CD4-positive, alpha-beta T cell treated with Interferon gamma for 1 hour (primary cell): Measurements from ENCODE around the gene TNS1.
A peak's percentile ranks its signal among the peaks of the same experiment; 100 is the strongest.

Source experiments
- DNase-seq: peaks from one replicate; pipeline ENCODE4 v3.0.0-alpha.2; 2020

Gene TNS1

DNA sequence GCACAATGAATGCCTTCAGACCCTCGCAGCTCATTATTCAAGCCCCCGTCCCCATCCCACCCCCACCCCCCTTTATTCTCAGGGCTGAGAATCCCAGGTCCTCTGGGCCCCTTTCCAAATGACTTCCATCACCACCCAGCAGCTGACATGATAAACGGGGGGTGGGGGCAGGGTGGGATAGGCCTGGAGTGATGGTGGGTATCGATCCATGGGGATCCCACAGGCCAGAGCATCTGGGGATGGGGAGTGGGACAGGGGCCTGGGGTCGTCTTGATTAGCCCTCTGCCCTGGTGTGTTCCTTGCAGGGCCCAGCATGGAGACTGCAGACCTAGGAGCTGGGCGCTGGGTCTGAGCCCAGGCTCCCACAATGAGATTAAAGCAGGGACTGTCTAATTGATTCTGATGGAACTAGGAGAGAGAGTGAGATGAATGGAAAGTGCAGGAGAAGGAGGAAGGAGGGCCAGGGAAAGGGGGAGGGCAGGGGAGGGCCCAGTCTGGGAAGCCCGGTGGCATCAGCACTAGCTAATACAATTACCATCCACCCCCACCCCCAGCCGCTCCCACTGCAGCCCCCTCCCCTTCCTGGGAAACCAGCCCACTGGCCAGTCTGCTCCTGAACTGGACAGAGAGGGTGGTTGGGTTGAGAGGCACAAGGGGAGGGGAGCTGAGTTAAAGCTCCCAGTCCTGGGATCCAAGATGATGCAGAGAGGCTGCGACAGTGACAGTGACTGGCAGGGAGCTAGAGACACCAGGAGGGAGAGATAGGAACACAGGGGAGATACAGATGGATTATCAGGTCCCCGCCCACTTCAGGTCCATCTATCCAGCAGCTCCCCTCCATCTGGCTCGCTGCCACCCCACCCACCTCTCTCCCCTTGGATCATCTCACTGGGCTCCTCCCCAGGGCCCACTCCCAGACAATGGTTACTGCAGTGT lies 13.1 kb upstream of the TNS1 start:
- DNase-seq = no peak

GRCh38 chr2:218014706-218015585 lies 12.2 kb upstream of the TNS1 start:
- no peak for DNase-seq

DNA sequence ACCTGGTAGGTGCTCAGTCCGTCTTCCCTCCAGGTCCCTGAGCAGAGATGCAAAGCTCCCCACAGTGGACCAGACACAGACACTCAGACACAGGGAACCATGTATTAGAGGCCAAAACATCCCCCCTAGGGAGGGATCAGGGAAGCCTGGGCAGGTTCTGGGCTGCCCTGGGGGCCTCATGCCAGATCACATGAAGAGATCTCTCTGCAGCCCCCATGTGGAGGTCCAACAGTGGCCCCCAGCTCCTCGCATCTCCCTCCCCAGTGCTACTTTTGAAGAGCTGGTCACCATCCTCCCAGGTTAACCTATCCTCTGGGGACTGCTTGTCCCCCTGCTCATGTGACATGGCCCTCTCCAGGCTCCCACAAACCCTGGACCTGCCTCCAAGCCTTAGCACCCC lies 10.5 kb upstream of the TNS1 start:
- DNase-seq = no peak

GRCh38 chr2:218012284-218012683 lies 9.5 kb upstream of the TNS1 start:
- DNase-seq = no peak

GRCh38 chr2:218011653-218012040 lies 8.9 kb upstream of the TNS1 start:
- no peak for DNase-seq

DNA sequence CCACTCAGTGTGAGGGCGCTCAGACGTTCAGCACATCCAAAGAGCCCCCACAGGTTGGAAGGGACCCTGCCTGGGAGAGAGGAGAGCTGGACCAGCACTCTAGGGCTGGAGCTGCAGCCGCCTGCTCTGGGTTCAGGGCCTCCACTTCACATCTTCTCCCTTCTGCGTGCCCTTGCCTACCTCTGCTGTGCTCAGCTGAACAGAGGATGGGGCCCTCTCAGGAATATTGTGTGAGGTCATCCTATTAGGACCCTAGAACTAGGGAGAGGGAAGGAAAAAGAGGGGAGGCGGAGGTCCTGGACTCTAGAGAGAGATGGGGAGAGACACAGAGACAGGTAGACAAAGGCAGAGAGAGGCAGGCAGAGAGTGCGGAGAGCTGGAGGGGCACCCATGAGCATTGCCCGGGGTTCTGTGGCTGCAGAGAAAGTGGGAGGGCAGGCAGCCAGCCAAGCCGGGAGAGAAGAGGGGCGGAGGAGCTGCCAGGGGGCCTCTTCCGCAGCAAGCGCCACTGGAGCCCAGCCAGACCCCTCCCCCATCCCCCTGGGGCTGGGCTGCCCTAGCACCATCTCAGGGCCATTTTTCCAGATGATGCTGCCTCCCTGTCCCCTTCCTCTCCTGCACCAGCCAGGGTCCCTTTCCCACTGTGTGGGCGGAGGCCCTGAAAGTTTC lies 8.3 kb upstream of the TNS1 start:
- DNase-seq = no peak

- peak; percentile 20 for DNase-seq
Measured at GRCh38 chr2:218010140-218010983, 7.6 kb upstream of the TNS1 start.

DNA sequence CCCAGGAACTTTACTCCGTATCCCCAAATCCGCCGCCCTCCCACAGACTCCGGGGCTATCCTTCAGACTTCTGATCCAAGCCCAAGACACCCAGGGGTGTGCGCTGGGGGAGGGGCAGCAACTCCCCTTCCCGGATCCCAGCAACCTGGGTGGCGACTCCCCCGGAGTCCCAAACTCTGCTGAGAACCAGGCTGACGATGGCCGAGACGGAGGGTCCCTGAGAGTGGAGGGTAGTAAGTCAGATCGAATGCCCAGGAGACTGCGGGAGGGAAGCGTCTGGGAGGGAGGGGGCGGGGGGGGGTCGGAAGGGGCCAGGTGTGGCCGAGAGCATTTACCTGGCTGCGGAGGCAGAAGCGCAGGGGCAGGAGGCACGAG lies 7.0 kb upstream of the TNS1 start:
- no peak for DNase-seq

- no peak for DNase-seq
Measured at GRCh38 chr2:218009231-218009630, 6.4 kb upstream of the TNS1 start.

DNA sequence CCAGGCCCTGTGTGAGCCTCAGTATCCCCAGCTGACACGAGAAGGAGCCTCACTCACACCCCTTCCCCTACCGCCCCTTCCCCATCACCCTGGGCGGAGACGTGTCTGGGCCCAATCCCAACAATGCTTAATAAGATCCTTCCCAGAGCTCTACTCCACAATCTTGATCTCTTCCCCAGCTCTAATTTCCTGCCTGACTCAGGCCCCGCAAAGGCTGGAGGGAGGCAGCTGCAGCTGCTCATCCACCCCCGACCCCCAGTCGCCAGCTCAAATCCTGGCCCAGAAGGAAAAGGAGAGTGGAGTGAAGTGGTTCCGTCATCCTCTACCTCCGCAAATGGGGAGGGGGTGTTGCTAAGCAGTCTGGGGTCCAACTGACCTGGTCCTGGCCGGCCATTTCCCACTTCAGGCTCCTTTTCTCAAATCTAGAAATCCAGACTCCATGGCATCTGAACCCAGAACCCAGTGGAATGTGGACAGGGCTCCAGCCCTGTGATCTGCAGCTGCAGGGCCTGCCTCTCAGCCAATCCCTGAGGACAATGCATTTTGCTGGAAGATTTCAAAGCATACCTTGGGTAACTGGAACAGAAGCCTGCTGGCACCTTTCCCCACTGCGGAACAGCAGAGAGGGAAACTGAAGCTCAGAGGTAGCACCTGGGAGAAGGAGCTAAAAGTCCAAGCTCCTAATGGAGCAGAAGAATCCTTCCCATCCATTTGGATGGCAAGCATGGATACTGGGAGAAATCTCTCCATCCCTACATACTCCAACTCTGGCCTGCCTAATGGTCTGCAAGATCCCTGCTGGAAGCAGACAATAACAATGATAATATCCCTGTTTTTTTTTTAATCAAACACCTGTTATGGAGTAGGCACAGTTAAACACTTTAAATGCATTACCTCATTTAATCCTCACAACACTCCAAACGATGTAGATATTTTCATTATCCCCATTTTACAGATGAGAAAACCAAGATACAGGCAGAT lies 5.6 kb upstream of the TNS1 start:
- DNase-seq = no peak

DNA sequence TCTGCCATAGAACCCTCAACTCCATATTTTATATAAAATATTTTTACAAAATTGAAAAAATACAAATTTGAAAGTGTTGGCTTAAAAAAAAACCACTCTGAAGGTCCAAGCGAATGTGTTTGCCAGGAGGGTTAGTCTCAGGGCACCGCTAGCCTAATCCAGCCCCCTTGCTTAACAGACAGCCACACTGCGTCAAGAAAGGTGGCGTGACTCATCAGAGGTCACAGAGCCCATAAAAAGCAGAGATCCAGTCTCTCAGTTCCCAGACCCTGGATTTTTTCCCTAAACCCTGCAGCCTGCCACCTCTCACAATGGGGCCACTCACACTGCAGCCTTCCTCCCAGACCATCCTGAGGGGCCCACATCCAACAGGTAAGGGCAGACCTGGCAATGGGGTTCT lies 3.9 kb upstream of the TNS1 start:
- no peak for DNase-seq

- no peak for DNase-seq
Measured at GRCh38 chr2:218005486-218005885, 2.7 kb upstream of the TNS1 start.

GRCh38 chr2:218005028-218005427 lies 2.2 kb upstream of the TNS1 start:
- DNase-seq = no peak

GRCh38 chr2:218003981-218004419 lies 1.2 kb upstream of the TNS1 start:
- DNase-seq = no peak

DNA sequence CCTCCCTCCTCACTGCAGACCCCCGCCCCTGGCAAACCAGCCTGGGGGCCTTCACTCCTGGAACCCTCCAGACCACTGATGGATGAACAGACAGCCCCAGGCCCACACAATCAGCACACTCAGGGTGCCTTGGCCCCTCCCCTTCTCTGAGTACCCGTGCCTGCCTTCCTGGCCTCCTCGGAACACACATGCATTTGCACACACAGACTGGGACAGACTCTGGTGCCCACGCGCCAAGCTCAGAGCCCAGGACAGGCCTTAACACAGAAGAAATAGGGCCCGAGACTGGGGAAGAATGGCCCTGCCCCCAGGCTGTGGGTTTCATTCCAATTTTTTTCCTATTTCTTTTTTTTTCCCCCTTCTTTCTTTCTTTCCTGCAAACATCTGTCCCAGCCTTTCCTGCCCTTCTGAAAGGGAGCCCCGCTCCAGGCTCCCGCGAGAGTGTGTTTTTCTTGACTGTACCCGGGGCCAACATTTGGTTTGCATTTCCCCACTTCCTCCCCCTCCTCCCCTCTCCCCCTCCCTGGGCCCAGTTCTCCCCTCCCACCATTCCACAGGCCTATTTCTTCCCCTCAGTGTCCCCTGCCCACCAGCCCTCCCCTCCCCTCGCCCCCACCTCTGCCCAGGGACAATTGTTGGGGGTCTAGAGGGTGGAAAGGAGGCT lies 618 bp upstream of the TNS1 start:
- DNase-seq = no peak

GRCh38 chr2:218002143-218002844 lies 501 bp downstream of the TNS1 start:
- no peak for DNase-seq

GRCh38 chr2:218001629-218002028 lies 1.2 kb downstream of the TNS1 start:
- no peak for DNase-seq

DNA sequence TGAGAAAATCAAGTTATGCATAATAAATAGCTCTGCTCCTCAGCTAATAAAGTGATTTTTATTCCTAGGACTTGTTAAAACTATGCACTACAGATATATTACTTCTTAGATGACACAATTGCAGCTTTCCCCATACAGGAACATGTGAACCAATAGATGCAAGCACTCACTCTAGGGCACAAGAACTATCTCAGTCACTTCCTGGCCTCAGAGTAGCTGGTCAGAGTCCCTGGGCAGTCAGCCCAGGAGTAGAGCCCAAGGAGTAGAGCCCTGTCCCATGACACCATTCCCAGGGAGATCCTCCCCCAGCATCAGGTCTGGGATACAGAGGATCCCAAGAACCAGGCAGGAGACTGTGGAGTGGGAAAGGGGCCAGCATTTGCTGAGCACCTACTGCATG lies 2.7 kb downstream of the TNS1 start:
- no peak for DNase-seq

DNA sequence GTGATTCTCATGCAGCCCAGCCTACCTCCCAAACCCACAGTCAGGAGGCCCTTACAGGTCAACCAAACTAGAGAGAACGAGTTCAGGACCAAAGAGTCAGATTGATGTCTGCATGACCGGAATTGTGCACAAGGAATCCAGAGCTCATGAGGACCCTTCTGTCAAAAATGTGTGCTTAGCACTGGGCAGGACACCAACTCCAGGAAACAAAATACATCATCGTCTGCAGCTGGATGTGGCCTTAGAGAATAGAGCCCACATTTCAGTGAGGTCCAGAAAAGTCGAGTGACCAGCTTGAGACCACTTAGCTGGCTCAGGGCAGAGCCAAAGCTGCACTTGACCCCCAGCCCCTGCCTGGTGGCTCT lies 3.2 kb downstream of the TNS1 start:
- no peak for DNase-seq
